ENCODE data around the gene TEKT3. TPM values are rescaled to one million over a fixed set of nuclear protein-coding genes. Genes with fewer than 3 reads are reported as not detected.
A peak's percentile ranks its signal among the peaks of the same experiment; 100 is the strongest.

Gene TEKT3
- total RNA-seq, 4 donors from 2014 or later, result not detected

- in situ Hi-C loops (cut with MboI; ENCODE audit: low sequenced_read_pairs in 4 of 4), result no loop called here
- no peak for TF ChIP-seq POLR2A (IDR thresholded peaks at IDR 0.05)
- TF ChIP-seq CTCF (IDR thresholded peaks at IDR 0.05 in 4 of 5, conservative IDR thresholded peaks at IDR 0.05 in 1 of 5), result no peak
- Histone ChIP-seq H3K9me3 (no peaks in the 10 kb centered on the region), H3K27me3 (no peaks in the 10 kb centered on the region), H3K4me3 (no peak overlapping the region), H3K4me1 (peaks cover 25 to 29% of the 10 kb centered on the region in 2 donors), H3K27ac (peak overlapping the region in 2 of 4 donors; percentile 17 to 73), H3K36me3 (no peaks in the 10 kb centered on the region)
- ATAC-seq (peak; percentile 95 to 97), DNase-seq (peak in 1 of 2 donors; percentile 71)
- intact Hi-C loops (cut with DNase I; ENCODE audit: low total_unique reads), result loop anchor here (2.0 kb wide), 1 partner anchor 45 kb away; no protein-coding TSS in a partner anchor
These were observed 33.7 kb downstream of the TEKT3 start for GRCh38 chr17:15307710-15308111.

- H3K27ac ChIP-seq, result no peak overlapping the region
- DNase-seq (no peak), ATAC-seq (no peak)
- in situ Hi-C loops (cut with MboI; ENCODE audit: low sequenced_read_pairs in 4 of 4), result no loop called here
- no peaks in the 10 kb centered on the region for H3K9me3 ChIP-seq
- intact Hi-C loops (cut with DNase I; ENCODE audit: low total_unique reads), result no loop called here
- H3K4me1 ChIP-seq, result peaks cover 22 to 29% of the 10 kb centered on the region in 2 donors
- no peaks in the 10 kb centered on the region for H3K27me3 ChIP-seq
- no peak for TF ChIP-seq POLR2A (IDR thresholded peaks at IDR 0.05)
- no peak for TF ChIP-seq CTCF (IDR thresholded peaks at IDR 0.05 in 4 of 5, conservative IDR thresholded peaks at IDR 0.05 in 1 of 5)
- H3K36me3 ChIP-seq, result no peaks in the 10 kb centered on the region
- no peak overlapping the region for H3K4me3 ChIP-seq
These were observed 37.5 kb downstream of the TEKT3 start for GRCh38 chr17:15303851-15304250.

GRCh38 chr17:15303268-15303667 is 38.1 kb downstream of the TEKT3 start:
- intact Hi-C loops (cut with DNase I; ENCODE audit: low total_unique reads) (no loop called here), in situ Hi-C loops (cut with MboI; ENCODE audit: low sequenced_read_pairs in 4 of 4) (no loop called here)
- peaks cover 22 to 27% of the 10 kb centered on the region in 2 donors for H3K4me1 ChIP-seq
- no peak overlapping the region for H3K27ac ChIP-seq
- no peaks in the 10 kb centered on the region for H3K27me3 ChIP-seq
- TF ChIP-seq CTCF (IDR thresholded peaks at IDR 0.05 in 4 of 5, conservative IDR thresholded peaks at IDR 0.05 in 1 of 5), result no peak
- TF ChIP-seq POLR2A (IDR thresholded peaks at IDR 0.05), result no peak
- no peaks in the 10 kb centered on the region for H3K9me3 ChIP-seq
- ATAC-seq (no peak), DNase-seq (no peak)
- no peaks in the 10 kb centered on the region for H3K36me3 ChIP-seq
- H3K4me3 ChIP-seq, result no peak overlapping the region

- in situ Hi-C loops (cut with MboI; ENCODE audit: low sequenced_read_pairs in 4 of 4) (no loop called here), intact Hi-C loops (cut with DNase I; ENCODE audit: low total_unique reads) (no loop called here)
- DNase-seq (no peak), ATAC-seq (no peak)
- Histone ChIP-seq H3K27ac (no peak overlapping the region), H3K4me1 (peaks cover 9 to 13% of the 10 kb centered on the region in 2 donors), H3K9me3 (no peaks in the 10 kb centered on the region), H3K36me3 (no peaks in the 10 kb centered on the region), H3K4me3 (no peak overlapping the region), H3K27me3 (no peaks in the 10 kb centered on the region)
- TF ChIP-seq POLR2A (IDR thresholded peaks at IDR 0.05) (no peak), CTCF (IDR thresholded peaks at IDR 0.05 in 4 of 5, conservative IDR thresholded peaks at IDR 0.05 in 1 of 5) (no peak)
These were observed 39.6 kb downstream of the TEKT3 start for GRCh38 chr17:15301845-15302244.

- TF ChIP-seq POLR2A (IDR thresholded peaks at IDR 0.05), result no peak
- TF ChIP-seq CTCF (IDR thresholded peaks at IDR 0.05 in 4 of 5, conservative IDR thresholded peaks at IDR 0.05 in 1 of 5), result no peak
- Histone ChIP-seq H3K27ac (no peak overlapping the region), H3K36me3 (no peaks in the 10 kb centered on the region), H3K4me3 (no peak overlapping the region), H3K27me3 (no peaks in the 10 kb centered on the region), H3K9me3 (no peaks in the 10 kb centered on the region), H3K4me1 (peaks cover 5 to 9% of the 10 kb centered on the region in 2 donors)
- DNase-seq, result no peak
- intact Hi-C loops (cut with DNase I; ENCODE audit: low total_unique reads) (no loop called here), in situ Hi-C loops (cut with MboI; ENCODE audit: low sequenced_read_pairs in 4 of 4) (no loop called here)
- ATAC-seq, result no peak
These were observed 43.2 kb downstream of the TEKT3 start for GRCh38 chr17:15298176-15298575.

All from gastrocnemius medialis (tissue), 4 donors.